Measurements from ENCODE around the gene VTI1A. TPM values are rescaled to one million over a fixed set of nuclear protein-coding genes. Genes with fewer than 3 reads are reported as not detected.
A peak's percentile ranks its signal among the peaks of the same experiment; 100 is the strongest.

The VTI1A gene
- total RNA-seq, 3 donors from 2014 or later (not counting 1 experiment from before 2014, with no cell fraction given) = 62.6 to 77.6 (median 68.2) TPM

DNA sequence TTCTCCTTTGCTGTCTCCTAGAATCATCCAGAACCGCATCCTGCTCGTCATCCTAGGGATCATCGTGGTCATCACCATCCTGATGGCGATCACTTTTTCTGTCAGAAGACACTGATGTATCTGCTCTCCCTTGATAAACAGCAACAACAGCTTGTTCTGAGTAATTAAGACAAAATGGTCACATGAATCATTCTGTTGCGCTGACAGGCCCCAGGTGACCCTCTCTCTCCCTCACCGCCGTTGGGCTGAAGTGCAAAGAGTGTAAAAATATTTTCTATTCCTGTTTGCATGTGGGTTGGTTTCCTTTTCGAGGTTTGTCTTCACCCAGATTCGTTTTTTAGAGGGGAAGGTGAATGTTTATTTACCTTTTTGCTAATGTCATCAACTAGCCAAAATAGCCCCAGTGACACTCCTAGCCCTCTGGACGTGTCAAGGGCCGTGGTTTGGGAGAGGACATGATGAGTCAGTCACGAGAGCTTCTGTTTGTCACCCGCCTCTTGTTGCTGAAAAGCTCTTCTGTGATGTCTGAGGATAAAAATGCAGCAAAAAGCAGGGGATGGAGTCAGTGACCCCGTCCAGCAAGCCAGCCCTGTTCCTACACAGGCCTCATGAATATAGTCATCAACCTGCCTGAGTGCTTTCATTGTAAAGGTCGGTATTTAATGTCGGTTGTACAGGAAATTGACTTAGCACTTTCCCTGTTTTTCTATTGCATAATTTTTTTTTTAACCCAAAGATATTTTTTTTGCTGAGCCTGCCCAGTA is 368.4 kb downstream of the VTI1A start:
- Mint-ChIP-seq H3K4me1 (peaks cover 21 to 43% of the 10 kb centered on the region in 2 donors), H3K27ac (peak overlapping the region; percentile 74 to 80), H3K9me3 (no peaks in the 10 kb centered on the region), H3K4me3 (peak overlapping the region; percentile 62), H3K27me3 (ENCODE audit: low read depth in 2 of 2) (no peaks in the 10 kb centered on the region), H3K36me3 (no peaks in the 10 kb centered on the region)
- Histone ChIP-seq H3K36me3 (ENCODE audit: control insufficient read depth, insufficient read depth, low read length) (no peaks in the 10 kb centered on the region), H3K4me3 (ENCODE audit: low read length) (no peak overlapping the region), H3K4me1 (ENCODE audit: control insufficient read depth, insufficient read depth, low read length) (peaks cover 12% of the 10 kb centered on the region), H3K27ac (ENCODE audit: low read length) (no peak overlapping the region), H3K27me3 (ENCODE audit: control insufficient read depth, insufficient read depth, low read length) (no peaks in the 10 kb centered on the region), H3K9me3 (ENCODE audit: control insufficient read depth, insufficient read depth, low read length) (no peaks in the 10 kb centered on the region)
- ATAC-seq (peak; percentile 41 to 75 (median 72)), DNase-seq (no peak)
- TF ChIP-seq, protein P1, sequence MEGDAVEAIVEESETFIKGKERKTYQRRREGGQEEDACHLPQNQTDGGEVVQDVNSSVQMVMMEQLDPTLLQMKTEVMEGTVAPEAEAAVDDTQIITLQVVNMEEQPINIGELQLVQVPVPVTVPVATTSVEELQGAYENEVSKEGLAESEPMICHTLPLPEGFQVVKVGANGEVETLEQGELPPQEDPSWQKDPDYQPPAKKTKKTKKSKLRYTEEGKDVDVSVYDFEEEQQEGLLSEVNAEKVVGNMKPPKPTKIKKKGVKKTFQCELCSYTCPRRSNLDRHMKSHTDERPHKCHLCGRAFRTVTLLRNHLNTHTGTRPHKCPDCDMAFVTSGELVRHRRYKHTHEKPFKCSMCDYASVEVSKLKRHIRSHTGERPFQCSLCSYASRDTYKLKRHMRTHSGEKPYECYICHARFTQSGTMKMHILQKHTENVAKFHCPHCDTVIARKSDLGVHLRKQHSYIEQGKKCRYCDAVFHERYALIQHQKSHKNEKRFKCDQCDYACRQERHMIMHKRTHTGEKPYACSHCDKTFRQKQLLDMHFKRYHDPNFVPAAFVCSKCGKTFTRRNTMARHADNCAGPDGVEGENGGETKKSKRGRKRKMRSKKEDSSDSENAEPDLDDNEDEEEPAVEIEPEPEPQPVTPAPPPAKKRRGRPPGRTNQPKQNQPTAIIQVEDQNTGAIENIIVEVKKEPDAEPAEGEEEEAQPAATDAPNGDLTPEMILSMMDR (IDR thresholded peaks at IDR 0.05) = no peak
- WGBS (ENCODE audit: insufficient coverage) = 43% methylated on average over 12 of the region's 16 CpGs
- intact Hi-C loops (cut with micrococcal nuclease) = no loop called here

DNA sequence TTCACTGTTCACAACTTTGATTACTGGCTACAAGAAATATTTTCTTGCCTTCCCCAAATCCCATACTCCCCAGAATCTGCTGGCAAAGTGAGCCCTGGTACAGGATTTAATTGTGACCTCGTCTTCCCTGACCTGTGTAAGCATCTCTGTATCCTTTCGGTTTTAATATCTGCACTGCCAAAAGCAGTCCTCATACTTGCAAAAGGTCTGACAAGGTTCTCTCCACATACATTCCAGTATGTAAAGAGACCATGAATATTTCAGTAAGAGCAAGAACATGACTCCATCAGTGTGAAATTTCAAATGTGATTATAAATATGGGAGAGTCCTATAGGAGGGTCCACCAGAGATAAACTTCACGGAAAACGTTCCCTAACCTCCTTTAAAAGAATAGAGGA is 369.0 kb downstream of the VTI1A start:
- TF ChIP-seq, protein P1 (IDR thresholded peaks at IDR 0.05) = no peak
- no peak overlapping the region for H3K4me3 Mint-ChIP-seq
- ATAC-seq (no peak), DNase-seq (no peak)
- no peaks in the 10 kb centered on the region for H3K27me3 Mint-ChIP-seq (ENCODE audit: low read depth in 2 of 2)
- no peaks in the 10 kb centered on the region for H3K36me3 Mint-ChIP-seq
- H3K36me3 ChIP-seq (ENCODE audit: control insufficient read depth, insufficient read depth, low read length) = no peaks in the 10 kb centered on the region
- H3K27me3 ChIP-seq (ENCODE audit: control insufficient read depth, insufficient read depth, low read length) = no peaks in the 10 kb centered on the region
- H3K4me1 ChIP-seq (ENCODE audit: control insufficient read depth, insufficient read depth, low read length) = peaks cover 14% of the 10 kb centered on the region
- H3K27ac Mint-ChIP-seq = peak overlapping the region; percentile 74 to 80
- H3K27ac ChIP-seq (ENCODE audit: low read length) = no peak overlapping the region
- intact Hi-C loops (cut with micrococcal nuclease) = no loop called here
- no peaks in the 10 kb centered on the region for H3K9me3 ChIP-seq (ENCODE audit: control insufficient read depth, insufficient read depth, low read length)
- H3K4me3 ChIP-seq (ENCODE audit: low read length) = no peak overlapping the region
- H3K4me1 Mint-ChIP-seq = peaks cover 21 to 46% of the 10 kb centered on the region in 2 donors
- H3K9me3 Mint-ChIP-seq = no peaks in the 10 kb centered on the region
- WGBS (ENCODE audit: insufficient coverage) = 66% methylated on average over 4 of the region's 4 CpGs

DNA sequence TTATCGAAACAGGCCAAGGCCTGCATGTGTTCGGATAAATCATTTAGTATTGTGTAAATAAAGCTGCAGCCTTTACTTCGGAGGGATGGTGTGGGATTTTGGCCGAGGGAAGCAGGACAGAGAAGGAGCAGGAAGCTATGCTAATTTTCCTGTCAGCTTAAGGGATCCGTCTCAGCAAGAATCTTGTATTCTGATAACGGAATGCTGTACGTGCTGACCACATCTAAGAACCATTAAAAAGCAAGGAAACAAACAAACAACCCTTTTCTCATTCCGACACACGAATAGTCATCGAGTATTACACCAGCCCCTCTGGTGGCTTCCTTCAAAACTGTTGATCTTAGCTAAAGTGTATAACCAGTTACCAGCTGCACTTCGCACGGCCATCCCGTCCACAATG is 369.9 kb downstream of the VTI1A start:
- ATAC-seq (no peak), DNase-seq (no peak)
- WGBS (ENCODE audit: insufficient coverage) = 94% methylated on average over 13 of the region's 13 CpGs
- H3K4me3 Mint-ChIP-seq = no peak overlapping the region
- H3K9me3 Mint-ChIP-seq = no peaks in the 10 kb centered on the region
- H3K27ac Mint-ChIP-seq = no peak overlapping the region
- peaks cover 21% of the 10 kb centered on the region for H3K4me1 ChIP-seq (ENCODE audit: control insufficient read depth, insufficient read depth, low read length)
- H3K36me3 Mint-ChIP-seq = no peaks in the 10 kb centered on the region
- H3K4me3 ChIP-seq (ENCODE audit: low read length) = no peak overlapping the region
- peaks cover 21 to 54% of the 10 kb centered on the region in 2 donors for H3K4me1 Mint-ChIP-seq
- intact Hi-C loops (cut with micrococcal nuclease) = no loop called here
- H3K27me3 Mint-ChIP-seq (ENCODE audit: low read depth in 2 of 2) = no peaks in the 10 kb centered on the region
- TF ChIP-seq, protein P1 (IDR thresholded peaks at IDR 0.05) = no peak
- no peaks in the 10 kb centered on the region for H3K9me3 ChIP-seq (ENCODE audit: control insufficient read depth, insufficient read depth, low read length)
- no peaks in the 10 kb centered on the region for H3K27me3 ChIP-seq (ENCODE audit: control insufficient read depth, insufficient read depth, low read length)
- H3K36me3 ChIP-seq (ENCODE audit: control insufficient read depth, insufficient read depth, low read length) = no peaks in the 10 kb centered on the region
- H3K27ac ChIP-seq (ENCODE audit: low read length) = no peak overlapping the region
